ENCODE measurements around the gene TDP1.

DNA sequence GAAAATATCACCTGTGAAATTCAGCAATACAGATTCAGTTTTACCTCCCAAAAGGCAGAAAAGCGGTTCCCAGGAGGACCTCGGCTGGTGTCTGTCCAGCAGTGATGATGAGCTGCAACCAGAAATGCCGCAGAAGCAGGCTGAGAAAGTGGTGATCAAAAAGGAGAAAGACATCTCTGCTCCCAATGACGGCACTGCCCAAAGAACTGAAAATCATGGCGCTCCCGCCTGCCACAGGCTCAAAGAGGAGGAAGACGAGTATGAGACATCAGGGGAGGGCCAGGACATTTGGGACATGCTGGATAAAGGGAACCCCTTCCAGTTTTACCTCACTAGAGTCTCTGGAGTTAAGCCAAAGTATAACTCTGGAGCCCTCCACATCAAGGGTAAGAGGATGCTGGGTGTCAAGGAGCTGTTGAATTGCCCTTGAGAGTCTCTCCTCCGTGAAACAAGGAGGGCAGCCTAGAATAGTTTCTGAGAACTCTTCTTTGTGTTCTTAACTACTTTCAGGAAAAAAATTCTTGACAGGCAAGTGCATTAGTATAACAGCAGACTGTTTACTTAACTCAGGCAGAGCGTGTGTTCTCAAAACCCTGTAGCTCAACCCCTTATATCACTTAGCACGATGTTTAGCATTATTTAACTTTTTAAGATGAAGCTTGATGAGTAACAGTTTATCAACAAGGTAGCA, 7.7 kb downstream of the TDP1 start:
- TF ChIP-seq EZH2 (IDR thresholded peaks at IDR 0.05) = no peak
- TF ChIP-seq, protein P1, sequence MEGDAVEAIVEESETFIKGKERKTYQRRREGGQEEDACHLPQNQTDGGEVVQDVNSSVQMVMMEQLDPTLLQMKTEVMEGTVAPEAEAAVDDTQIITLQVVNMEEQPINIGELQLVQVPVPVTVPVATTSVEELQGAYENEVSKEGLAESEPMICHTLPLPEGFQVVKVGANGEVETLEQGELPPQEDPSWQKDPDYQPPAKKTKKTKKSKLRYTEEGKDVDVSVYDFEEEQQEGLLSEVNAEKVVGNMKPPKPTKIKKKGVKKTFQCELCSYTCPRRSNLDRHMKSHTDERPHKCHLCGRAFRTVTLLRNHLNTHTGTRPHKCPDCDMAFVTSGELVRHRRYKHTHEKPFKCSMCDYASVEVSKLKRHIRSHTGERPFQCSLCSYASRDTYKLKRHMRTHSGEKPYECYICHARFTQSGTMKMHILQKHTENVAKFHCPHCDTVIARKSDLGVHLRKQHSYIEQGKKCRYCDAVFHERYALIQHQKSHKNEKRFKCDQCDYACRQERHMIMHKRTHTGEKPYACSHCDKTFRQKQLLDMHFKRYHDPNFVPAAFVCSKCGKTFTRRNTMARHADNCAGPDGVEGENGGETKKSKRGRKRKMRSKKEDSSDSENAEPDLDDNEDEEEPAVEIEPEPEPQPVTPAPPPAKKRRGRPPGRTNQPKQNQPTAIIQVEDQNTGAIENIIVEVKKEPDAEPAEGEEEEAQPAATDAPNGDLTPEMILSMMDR (IDR thresholded peaks at IDR 0.05) = no peak

Measured in neural progenitor cell (in vitro differentiated cells).